ENCODE measurements around the gene VAMP1. TPM values are rescaled to one million over a fixed set of nuclear protein-coding genes. Genes with fewer than 3 reads are reported as not detected.

The VAMP1 gene
- total and polyA plus RNA-seq, 9 of the 15 experiments (the other 6 are each of a cell fraction or from before 2014, with no cell fraction given): 0.76 to 13.2 (median 4.2) TPM

DNA sequence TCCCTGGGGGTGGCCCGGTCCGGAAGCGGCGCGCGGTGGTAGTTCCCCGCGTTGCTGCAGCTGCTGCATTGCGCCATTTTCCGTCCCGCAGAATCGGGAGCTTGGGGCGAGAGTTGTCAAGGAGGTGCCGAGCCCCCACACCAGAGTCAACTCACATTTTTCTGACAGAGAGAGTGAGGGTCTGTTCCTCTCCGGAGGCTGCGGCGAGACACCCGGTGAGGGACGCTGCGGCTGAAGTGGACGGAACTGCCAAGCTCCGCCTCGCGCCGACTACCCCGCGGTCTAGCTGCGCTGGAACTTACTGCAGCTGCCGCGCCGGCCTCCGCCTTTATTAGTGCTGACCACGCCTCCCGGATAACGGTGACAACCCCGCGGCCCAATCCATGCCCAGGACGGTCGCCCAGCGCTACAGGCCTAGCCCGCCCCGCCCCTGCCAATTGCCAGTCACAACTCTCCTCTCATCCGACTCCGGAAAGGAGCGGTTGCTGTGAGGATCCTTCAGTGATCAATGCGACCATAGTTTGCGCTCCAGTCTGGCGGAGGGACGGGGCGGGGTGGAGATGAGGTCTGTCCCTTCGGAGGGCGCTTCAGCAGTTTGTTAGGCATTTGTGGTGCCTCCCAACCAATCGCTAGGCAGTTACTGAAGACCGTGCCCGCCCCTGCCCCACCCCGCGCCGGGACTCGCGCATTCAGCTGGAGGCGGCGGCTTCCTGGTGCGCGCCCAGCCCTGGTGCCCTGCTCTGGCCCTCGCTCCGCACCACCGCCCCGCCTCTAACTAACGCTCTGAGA lies at the start of gene VAMP1 (continued):
- TF ChIP-seq, protein P1, sequence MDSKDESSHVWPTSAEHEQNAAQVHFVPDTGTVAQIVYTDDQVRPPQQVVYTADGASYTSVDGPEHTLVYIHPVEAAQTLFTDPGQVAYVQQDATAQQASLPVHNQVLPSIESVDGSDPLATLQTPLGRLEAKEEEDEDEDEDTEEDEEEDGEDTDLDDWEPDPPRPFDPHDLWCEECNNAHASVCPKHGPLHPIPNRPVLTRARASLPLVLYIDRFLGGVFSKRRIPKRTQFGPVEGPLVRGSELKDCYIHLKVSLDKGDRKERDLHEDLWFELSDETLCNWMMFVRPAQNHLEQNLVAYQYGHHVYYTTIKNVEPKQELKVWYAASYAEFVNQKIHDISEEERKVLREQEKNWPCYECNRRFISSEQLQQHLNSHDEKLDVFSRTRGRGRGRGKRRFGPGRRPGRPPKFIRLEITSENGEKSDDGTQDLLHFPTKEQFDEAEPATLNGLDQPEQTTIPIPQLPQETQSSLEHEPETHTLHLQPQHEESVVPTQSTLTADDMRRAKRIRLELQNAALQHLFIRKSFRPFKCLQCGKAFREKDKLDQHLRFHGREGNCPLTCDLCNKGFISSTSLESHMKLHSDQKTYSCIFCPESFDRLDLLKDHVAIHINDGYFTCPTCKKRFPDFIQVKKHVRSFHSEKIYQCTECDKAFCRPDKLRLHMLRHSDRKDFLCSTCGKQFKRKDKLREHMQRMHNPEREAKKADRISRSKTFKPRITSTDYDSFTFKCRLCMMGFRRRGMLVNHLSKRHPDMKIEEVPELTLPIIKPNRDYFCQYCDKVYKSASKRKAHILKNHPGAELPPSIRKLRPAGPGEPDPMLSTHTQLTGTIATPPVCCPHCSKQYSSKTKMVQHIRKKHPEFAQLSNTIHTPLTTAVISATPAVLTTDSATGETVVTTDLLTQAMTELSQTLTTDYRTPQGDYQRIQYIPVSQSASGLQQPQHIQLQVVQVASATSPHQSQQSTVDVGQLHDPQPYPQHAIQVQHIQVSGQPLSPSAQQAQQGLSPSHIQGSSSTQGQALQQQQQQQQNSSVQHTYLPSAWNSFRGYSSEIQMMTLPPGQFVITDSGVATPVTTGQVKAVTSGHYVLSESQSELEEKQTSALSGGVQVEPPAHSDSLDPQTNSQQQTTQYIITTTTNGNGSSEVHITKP (IDR thresholded peaks at IDR 0.05; ENCODE audit: partially characterized antibody): peak; percentile 81
- no peak for TF ChIP-seq NR3C1 (CRISPR knock-in tag; IDR thresholded peaks at IDR 0.05)
- peak; percentile 55 for TF ChIP-seq CXXC5 (CRISPR knock-in tag; IDR thresholded peaks at IDR 0.05)
- TF ChIP-seq CREM (IDR thresholded peaks at IDR 0.05; ENCODE audit: low read depth): peak; percentile 18
- TF ChIP-seq HSF4 (CRISPR knock-in tag; IDR thresholded peaks at IDR 0.05; ENCODE audit: borderline replicate concordance): no peak
- TF ChIP-seq GTF2E2 (tag; IDR thresholded peaks at IDR 0.05): peak; percentile 71
- TF ChIP-seq, protein P2, sequence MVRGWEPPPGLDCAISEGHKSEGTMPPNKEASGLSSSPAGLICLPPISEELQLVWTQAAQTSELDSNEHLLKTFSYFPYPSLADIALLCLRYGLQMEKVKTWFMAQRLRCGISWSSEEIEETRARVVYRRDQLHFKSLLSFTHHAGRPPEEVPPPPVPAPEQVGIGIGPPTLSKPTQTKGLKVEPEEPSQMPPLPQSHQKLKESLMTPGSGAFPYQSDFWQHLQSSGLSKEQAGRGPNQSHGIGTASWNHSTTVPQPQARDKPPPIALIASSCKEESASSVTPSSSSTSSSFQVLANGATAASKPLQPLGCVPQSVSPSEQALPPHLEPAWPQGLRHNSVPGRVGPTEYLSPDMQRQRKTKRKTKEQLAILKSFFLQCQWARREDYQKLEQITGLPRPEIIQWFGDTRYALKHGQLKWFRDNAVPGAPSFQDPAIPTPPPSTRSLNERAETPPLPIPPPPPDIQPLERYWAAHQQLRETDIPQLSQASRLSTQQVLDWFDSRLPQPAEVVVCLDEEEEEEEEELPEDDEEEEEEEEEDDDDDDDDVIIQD (CRISPR knock-in tag; IDR thresholded peaks at IDR 0.05): no peak
- TF ChIP-seq, protein P3, sequence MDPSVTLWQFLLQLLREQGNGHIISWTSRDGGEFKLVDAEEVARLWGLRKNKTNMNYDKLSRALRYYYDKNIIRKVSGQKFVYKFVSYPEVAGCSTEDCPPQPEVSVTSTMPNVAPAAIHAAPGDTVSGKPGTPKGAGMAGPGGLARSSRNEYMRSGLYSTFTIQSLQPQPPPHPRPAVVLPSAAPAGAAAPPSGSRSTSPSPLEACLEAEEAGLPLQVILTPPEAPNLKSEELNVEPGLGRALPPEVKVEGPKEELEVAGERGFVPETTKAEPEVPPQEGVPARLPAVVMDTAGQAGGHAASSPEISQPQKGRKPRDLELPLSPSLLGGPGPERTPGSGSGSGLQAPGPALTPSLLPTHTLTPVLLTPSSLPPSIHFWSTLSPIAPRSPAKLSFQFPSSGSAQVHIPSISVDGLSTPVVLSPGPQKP (CRISPR knock-in tag; IDR thresholded peaks at IDR 0.05): no peak
- 0 out of 2 replicates have a peak, but pooled peaks have one; percentile 12 for TF ChIP-seq KLF1 (tag; IDR thresholded peaks at IDR 0.05)
- peak; percentile 73 for TF ChIP-seq RBM25 (IDR thresholded peaks at IDR 0.05; ENCODE audit: low read depth, low read length, severe bottlenecking)
- peak; percentile 75 for TF ChIP-seq GTF2F1 (IDR thresholded peaks at IDR 0.05; ENCODE audit: low read depth, low read length)
- no peak for TF ChIP-seq ZNF717 (CRISPR knock-in tag; IDR thresholded peaks at IDR 0.05)
- TF ChIP-seq MEIS2 (IDR thresholded peaks at IDR 0.05; ENCODE audit: partially characterized antibody): no peak
- TF ChIP-seq ADNP (tag; IDR thresholded peaks at IDR 0.05): no peak
- TF ChIP-seq ELF4 (CRISPR knock-in tag; IDR thresholded peaks at IDR 0.05): no peak
- TF ChIP-seq PTRF (tag; IDR thresholded peaks at IDR 0.05): no peak
- TF ChIP-seq NFATC3 (IDR thresholded peaks at IDR 0.05): no peak
- no peak for TF ChIP-seq ZNF384 (IDR thresholded peaks at IDR 0.05; ENCODE audit: low read depth, low read length)
- TF ChIP-seq POLR3A (IDR thresholded peaks at IDR 0.05; ENCODE audit: borderline replicate concordance, extremely low read depth, insufficient read depth, insufficient read length): no peak
